ENCODE results near the gene GPR82.

GRCh38 chrX:41716222-41716621 is 7.8 kb upstream of the GPR82 start:
- TF ChIP-seq CTCF (IDR thresholded peaks at IDR 0.05; ENCODE audit: low read depth, low read length, poor library complexity, severe bottlenecking) (no peak), EZH2phosphoT487 (IDR thresholded peaks at IDR 0.05; ENCODE audit: borderline replicate concordance, low read length) (no peak)

All from DOHH2 (cell line).